HepG2 (cell line): Measurements from ENCODE around the gene FANCG. TPM values are rescaled to one million over a fixed set of nuclear protein-coding genes. Genes with fewer than 3 reads are reported as not detected.

Experiments
- ATAC-seq: fragments of 200-7000 bp; cut with Tn5 transposase; 3 replicates; pipeline ENCODE4 v1.9.1; 2020; ENCODE audit warnings: mild to moderate bottlenecking, moderate library complexity
- BruUV-seq: library from RNA; stranded (reverse); fragments of 400-500 nt; replicated peaks from 2 replicates; lab custom pipeline; 2021; lab: Mats Ljungman, UMichigan
- CTCF ChIA-PET: fragments of 300-600 bp; formaldehyde crosslinking; extraction: SDS; loops from one replicate; lab custom pipeline; 2021; ENCODE audit warnings: low total read pairs, inconsistent platforms, low intra/inter-chr PET ratio; lab: Yijun Ruan, JAX
- POLR2A ChIA-PET: fragments of 350-600 bp; sonication (Branson Sonifier 250); formaldehyde crosslinking; loops from one replicate; lab custom pipeline; 2020; ENCODE audit warnings: antibody characterized with exemption, inconsistent platforms; lab: Yijun Ruan, JAX
- DNase-seq: peaks from one replicate; pipeline ENCODE4 v3.0.0-alpha.2; 2015; ENCODE audit warnings: low spot score
- FAIRE-seq: peaks from 3 replicates; lab custom pipeline; 2011; peaks lifted over from hg19 to GRCh38; lab: Jason Lieb, UNC
- H2AFZ ChIP-seq: one replicate; pipeline ENCODE4 v1.6.1; 2011; ENCODE audit warnings: low read length, inconsistent platforms
- H3K27ac ChIP-seq: fragments of 300-600 bp; 3 replicates; pipeline ENCODE4 v1.8.0; 2011; ENCODE audit warnings: mixed run types, mild to moderate bottlenecking, mixed read lengths, low read length, inconsistent platforms; ENCODE audit not compliant: insufficient read depth; ENCODE audit errors: extremely low read length
- H3K27me3 ChIP-seq, 2 experiments: fragments of 200-600 bp in 1 of 2; 2 replicates in 1 of 2; 3 replicates in 1 of 2; pipeline versions ENCODE4 v1.6.0 to v1.8.0; 2011; ENCODE audit warnings: low read length in 2 of 2, mild to moderate bottlenecking in 2 of 2, moderate library complexity in 2 of 2, inconsistent platforms in 1 of 2; ENCODE audit not compliant: insufficient read depth in 2 of 2, control insufficient read depth in 1 of 2
- H3K36me3 ChIP-seq, 2 experiments: fragments of 200-600 bp in 1 of 2; replicated peaks in 1 of 2; 2 replicates in 1 of 2; 3 replicates in 1 of 2; pipeline versions ENCODE4 v1.5.1 to v1.8.0; 2011; ENCODE audit warnings: low read length in 2 of 2, inconsistent platforms in 1 of 2; ENCODE audit not compliant: insufficient read depth in 2 of 2, control insufficient read depth in 1 of 2
- H3K4me1 ChIP-seq: 2 replicates; pipeline ENCODE4 v1.5.1; 2012; ENCODE audit warnings: low read length, inconsistent platforms; ENCODE audit not compliant: insufficient read depth
- H3K4me2 ChIP-seq: 2 replicates; pipeline ENCODE4 v1.6.0; 2011; ENCODE audit warnings: low read depth, low read length, inconsistent platforms
- H3K4me3 ChIP-seq, 3 experiments: fragments of 200-600 bp in 1 of 3; sonication (generic), shearing (Covaris generic) in 1 of 3; replicated peaks in 1 of 3; 2 replicates each; pipeline ENCODE4 v1.5.1; 2011 to 2016; ENCODE audit warnings: low read length in 3 of 3, inconsistent platforms in 2 of 3, low read depth in 2 of 3, mild to moderate bottlenecking in 2 of 3, control low read depth in 1 of 3, mixed read lengths in 1 of 3; ENCODE audit not compliant: insufficient read depth in 1 of 3
- H3K79me2 ChIP-seq: one replicate; pipeline ENCODE4 v1.6.1; 2011; ENCODE audit warnings: low read length, inconsistent platforms; ENCODE audit not compliant: insufficient read depth
- H3K9ac ChIP-seq: 2 replicates; pipeline ENCODE4 v1.6.0; 2011; ENCODE audit warnings: mild to moderate bottlenecking, low read depth, low read length, inconsistent platforms; ENCODE audit not compliant: insufficient read depth
- H3K9me3 ChIP-seq: 2 replicates; pipeline ENCODE4 v1.5.1; 2012; ENCODE audit warnings: mild to moderate bottlenecking, low read length
- H4K20me1 ChIP-seq: 2 replicates; pipeline ENCODE4 v1.6.0; 2011; ENCODE audit warnings: inconsistent platforms, mild to moderate bottlenecking, low read length, moderate library complexity; ENCODE audit not compliant: insufficient read depth
- KDM4B ChIP-seq: sonication (generic); formaldehyde crosslinking; IDR thresholded peaks from 2 replicates; pipeline ENCODE4 v1.4.0; 2020; ENCODE audit warnings: missing genetic modification reagents
- NFIC ChIP-seq: IDR thresholded peaks from 2 replicates; pipeline ENCODE4 v1.6.1; 2012; ENCODE audit warnings: mild to moderate bottlenecking, low read length, inconsistent platforms
- NFYB ChIP-seq: sonication (generic); formaldehyde crosslinking; IDR thresholded peaks from 2 replicates; pipeline ENCODE4 v1.4.0; 2020; ENCODE audit warnings: missing genetic modification reagents
- ZFP36 ChIP-seq: fragments of 150-350 bp; IDR thresholded peaks from 2 replicates; pipeline ENCODE4 v1.6.1; 2018; ENCODE audit warnings: borderline replicate concordance, low read length, low read depth; ENCODE audit not compliant: partially characterized antibody
- ZNF432 ChIP-seq: sonication (generic); formaldehyde crosslinking; IDR thresholded peaks from 2 replicates; pipeline ENCODE4 v1.5.0; 2020; ENCODE audit warnings: missing genetic modification reagents, mild to moderate bottlenecking, borderline replicate concordance
- ZNF501 ChIP-seq: sonication (generic); formaldehyde crosslinking; IDR thresholded peaks from 2 replicates; pipeline ENCODE4 v1.5.1; 2020; ENCODE audit warnings: mild to moderate bottlenecking, moderate library complexity, missing genetic modification reagents
- WGBS: methylation state at CpG from one replicate; pipeline ENCODE4 v1.1.6; 2017; ENCODE audit warnings: low lambda C conversion rate; 5-methylcytosine and 5-hydroxymethylcytosine counted together
- in situ Hi-C: cut with HindIII; loops from 2 replicates; pipeline ENCODE4 v1.10.0; 2017; ENCODE audit warnings: low pct_unique_long_range_greater_than_20kb; ENCODE audit not compliant: extremely low pct_ligation_motif_present
- intact Hi-C: fragments of 100-400 bp; cut with micrococcal nuclease; formaldehyde crosslinking; loops from one replicate; pipeline ENCODE4 v1.10.0; 2022; ENCODE audit not compliant: unreplicated experiment
- polyA plus RNA-seq, 8 experiments: library from polyadenylated mRNA; depleted of rRNA in 3 of 8; stranded (reverse) in 7 of 8; unstranded in 1 of 8; fragments of >200 nt; fragmentation: Illumina TruSeq in 4 of 8; extraction: Trizol in 4 of 8; gene quantifications; 2 replicates each; pipeline versions ENCODE4 v1.2.1 to v1.2.3, GENCODE V29; 2011 to 2016; ENCODE audit warnings: low read depth in 4 of 8, missing spikeins in 1 of 8, mixed read lengths in 1 of 8; ENCODE audit not compliant: insufficient read depth in 1 of 8
- total RNA-seq, 5 experiments: library from RNA; depleted of rRNA; stranded (reverse); fragments of >200 nt; fragmentation: Illumina TruSeq; extraction: Trizol; gene quantifications; 2 replicates each; pipeline ENCODE4 v1.2.3, GENCODE V29; 2016; ENCODE audit warnings: low read depth in 1 of 5
- TF ChIP-seq, protein P1 (sequence below): IDR thresholded peaks from 2 replicates; pipeline ENCODE4 v1.6.1; 2016

FANCG gene
- total and polyA plus RNA-seq, 2 of the 13 experiments (the other 11 are each of a cell fraction or from before 2014, with no cell fraction given), result 14.4 to 45.1 TPM

DNA sequence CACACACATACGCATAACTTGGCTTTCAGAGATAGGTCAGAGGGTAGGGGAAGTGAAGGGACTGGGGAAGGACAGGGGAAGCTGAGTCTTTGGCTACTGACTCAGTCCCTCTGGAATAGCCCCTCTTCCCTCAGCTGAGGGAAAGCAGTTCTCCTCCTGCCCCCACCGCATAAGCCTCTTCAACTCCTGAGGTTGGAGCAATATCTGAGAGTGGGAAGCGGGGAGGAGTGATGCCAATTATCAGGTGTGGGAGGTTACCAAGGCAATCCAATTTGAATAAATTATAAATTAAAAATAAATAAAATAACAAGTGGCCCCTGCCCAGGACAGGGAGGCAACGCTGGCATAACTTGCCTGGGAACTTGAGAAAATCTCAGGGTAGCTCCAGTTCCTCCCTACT, 24.8 kb upstream of the FANCG start (continued):
- TF ChIP-seq ZFP36 (no peak), KDM4B (CRISPR knock-in tag) (no peak)

DNA sequence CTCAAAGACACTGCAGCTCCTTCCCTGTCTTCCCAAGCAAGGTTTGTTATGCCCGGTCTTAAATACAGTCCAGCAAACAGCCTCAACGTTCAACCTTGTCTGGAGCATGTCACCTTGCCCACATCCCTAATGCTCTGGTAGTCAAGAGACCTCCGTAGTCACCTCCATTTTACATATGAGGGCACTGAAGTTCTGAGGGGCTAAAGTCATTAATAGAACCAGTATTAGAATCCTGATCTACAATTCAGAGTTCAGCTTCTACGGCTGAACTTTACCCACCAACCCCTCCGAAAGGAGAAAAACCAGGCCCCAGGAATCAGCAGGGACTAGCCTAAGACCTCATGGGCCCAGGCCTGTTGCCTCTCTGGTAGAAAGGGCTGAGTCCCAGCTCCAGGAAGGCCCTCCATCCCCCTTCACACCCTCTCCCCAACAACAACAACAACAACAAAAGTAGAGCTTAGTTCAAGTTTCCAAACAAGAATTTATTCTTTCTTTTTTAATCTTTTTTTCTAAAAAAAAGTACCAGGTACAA, 24.0 kb upstream of the FANCG start:
- no peaks in the 10 kb centered on the region; a peak in 1 of 5 replicates for H3K27me3 ChIP-seq
- ATAC-seq, result no peak; the same call in 2 of the 3 replicates
- in situ Hi-C loops (no loop called here), intact Hi-C loops (no loop called here)
- peak overlapping the region; percentile 95 for H3K4me2 ChIP-seq
- DNase-seq, result no peak
- WGBS, result 44% methylated on average over 5 of the region's 5 CpGs
- peaks cover 19% of the 10 kb centered on the region for H3K4me1 ChIP-seq
- no peaks in the 10 kb centered on the region for H3K9me3 ChIP-seq
- H3K79me2 ChIP-seq, result peaks cover 16% of the 10 kb centered on the region
- H4K20me1 ChIP-seq, result no peaks in the 10 kb centered on the region
- peaks cover 7 to 23% of the 10 kb centered on the region in 2 experiments; a peak in 4 of 5 replicates for H3K36me3 ChIP-seq
- H3K27ac ChIP-seq, result peak overlapping the region; percentile 74
- TSS peak; percentile 82 for BruUV-seq
- peak; percentile 10; the same call in 1 of the 2 replicates for TF ChIP-seq ZNF501 (CRISPR knock-in tag)
- no peak for TF ChIP-seq ZNF432 (CRISPR knock-in tag)
- TF ChIP-seq NFYB (CRISPR knock-in tag), result no peak
- 0 out of 2 replicates have a peak, but pooled peaks have one; percentile 4 for TF ChIP-seq NFIC
- TF ChIP-seq, protein P1, sequence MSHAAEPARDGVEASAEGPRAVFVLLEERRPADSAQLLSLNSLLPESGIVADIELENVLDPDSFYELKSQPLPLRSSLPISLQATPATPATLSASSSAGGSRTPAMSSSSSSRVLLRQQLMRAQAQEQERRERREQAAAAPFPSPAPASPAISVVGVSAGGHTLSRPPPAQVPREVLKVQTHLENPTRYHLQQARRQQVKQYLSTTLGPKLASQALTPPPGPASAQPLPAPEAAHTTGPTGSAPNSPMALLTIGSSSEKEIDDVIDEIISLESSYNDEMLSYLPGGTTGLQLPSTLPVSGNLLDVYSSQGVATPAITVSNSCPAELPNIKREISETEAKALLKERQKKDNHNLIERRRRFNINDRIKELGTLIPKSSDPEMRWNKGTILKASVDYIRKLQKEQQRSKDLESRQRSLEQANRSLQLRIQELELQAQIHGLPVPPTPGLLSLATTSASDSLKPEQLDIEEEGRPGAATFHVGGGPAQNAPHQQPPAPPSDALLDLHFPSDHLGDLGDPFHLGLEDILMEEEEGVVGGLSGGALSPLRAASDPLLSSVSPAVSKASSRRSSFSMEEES (CRISPR knock-in tag), result 0 out of 2 replicates have a peak, but pooled peaks have one; percentile 4
- peak overlapping the region; percentile 93 for H3K9ac ChIP-seq
- no peak for FAIRE-seq
- H2AFZ ChIP-seq, result no peak overlapping the region
- peak overlapping the region; percentile 63 to 84 (median 69); a peak in 5 of 6 replicates for H3K4me3 ChIP-seq
- POLR2A ChIA-PET, result interaction anchor here (1.1 to 2.2 kb wide), 6 partner anchors 8 to 58 kb away, joined by 4 to 34 read pairs (median 12); partner anchors contain the start of genes ATOSB, FANCG, UNC13B and VCP
- CTCF ChIA-PET, result no interaction called here
